Measurements from ENCODE around the gene HTT.
A peak's percentile ranks its signal among the peaks of the same experiment; 100 is the strongest.
"Not testable (repeated sequence)": the region's sequence is repeated elsewhere in the genome, so short reads cannot be mapped to it uniquely, and the experiment has no call there.

The HTT gene

GRCh38 chr4:3082925-3083515, 8.5 kb downstream of the HTT start:
- no peak for DNase-seq (ENCODE audit: low read depth)

DNA sequence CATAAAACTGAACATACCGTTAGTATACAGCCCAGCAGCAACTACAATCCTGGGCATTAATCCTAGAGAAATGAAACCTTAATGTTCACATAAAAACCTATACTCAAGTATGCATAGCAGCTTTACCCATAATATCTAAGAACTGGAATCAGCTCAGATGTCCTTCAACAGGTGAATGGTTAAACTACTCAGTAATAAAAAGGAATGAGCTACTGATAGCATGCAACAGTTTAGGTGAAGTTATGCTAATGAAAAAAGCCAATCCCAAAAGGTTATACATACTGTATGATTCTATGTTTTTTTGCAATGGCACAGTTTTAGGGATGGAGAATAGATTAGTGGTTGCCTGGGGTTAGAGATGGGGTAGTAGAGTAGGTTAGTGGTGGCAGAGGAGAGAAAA, 9.3 kb downstream of the HTT start:
- DNase-seq (ENCODE audit: low read depth) = no peak

- DNase-seq (ENCODE audit: low read depth) = no peak
These were observed 11.6 kb downstream of the HTT start for GRCh38 chr4:3085948-3086670.

DNA sequence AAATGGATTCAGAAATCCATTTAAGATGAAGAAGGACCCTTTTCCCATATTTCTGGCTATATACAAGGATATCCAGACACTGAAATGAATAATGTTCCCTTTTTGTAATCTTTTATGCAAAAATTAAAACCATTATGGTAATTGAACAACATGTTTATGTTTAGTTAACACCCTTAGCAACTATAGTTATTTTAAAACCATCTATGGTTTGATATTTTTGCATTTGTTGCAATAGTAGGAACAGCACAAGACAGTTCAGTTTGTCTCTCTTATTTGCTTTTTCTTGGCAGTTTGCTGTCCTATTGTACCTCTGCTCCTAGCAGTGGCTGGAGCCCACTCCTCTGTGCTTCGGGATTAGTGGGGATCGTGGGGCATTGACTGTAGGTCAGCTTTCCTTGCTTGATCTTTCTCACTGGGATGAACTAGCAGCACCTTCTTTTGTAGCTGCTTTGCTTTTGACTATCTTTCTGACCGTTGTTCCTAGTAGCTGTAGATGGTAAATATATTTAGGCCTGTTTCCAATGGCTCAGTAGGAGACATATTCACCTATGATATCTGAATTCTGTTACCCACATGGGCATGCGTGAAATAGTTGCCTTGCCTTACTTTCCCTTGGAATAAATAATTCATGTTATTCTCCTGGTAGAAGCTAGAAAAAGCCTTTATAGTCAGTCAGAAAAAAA, 12.8 kb downstream of the HTT start:
- no peak for DNase-seq (ENCODE audit: low read depth)

DNA sequence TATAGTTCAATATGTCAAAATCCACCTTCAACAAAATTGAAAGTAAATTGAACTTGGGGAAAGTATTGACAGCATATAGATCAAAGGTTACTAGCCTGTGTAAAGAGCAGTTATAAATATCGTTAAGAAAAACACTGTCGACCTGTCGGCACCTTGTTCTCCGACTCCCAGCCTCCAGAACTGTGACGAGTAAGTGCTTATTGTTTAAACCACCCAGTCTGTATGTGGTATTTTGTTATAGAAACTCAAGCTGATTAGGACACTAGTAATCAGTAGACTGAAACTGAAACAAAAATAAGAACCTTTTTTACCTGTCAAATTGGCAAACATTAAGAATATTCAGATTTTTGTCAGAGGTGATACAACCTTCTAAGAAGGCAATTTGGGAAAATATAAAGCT, 17.0 kb downstream of the HTT start:
- DNase-seq (ENCODE audit: low read depth) = no peak

- DNase-seq (ENCODE audit: low read depth) = not testable (repeated sequence)
These were observed 20.2 kb downstream of the HTT start for GRCh38 chr4:3094701-3095100.

DNA sequence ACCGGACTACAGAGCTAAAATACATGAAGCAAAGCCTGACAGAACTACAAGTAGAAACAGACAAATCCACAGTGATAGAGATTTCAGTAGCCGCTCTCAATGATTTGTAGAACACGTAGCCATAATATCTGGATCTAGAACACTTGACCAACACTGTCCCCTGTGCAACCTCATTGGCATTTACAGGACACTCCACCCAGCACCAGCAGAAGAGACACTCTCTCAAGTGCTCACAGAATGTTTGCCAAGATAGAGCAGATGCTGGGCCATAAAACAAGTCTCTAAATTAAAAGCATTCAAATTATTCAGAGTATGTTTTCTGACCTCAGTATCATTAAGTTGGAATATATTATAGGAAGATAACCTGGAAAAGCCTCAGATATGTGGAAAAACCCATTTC, 21.7 kb downstream of the HTT start:
- no peak for DNase-seq (ENCODE audit: low read depth)

GRCh38 chr4:3098346-3098745, 23.9 kb downstream of the HTT start:
- no peak for DNase-seq (ENCODE audit: low read depth)

- DNase-seq (ENCODE audit: low read depth) = peak; percentile 75
These were observed 32.1 kb downstream of the HTT start for GRCh38 chr4:3106339-3107186.

- no peak for DNase-seq (ENCODE audit: low read depth)
These were observed 32.8 kb downstream of the HTT start for GRCh38 chr4:3107271-3107670.

DNA sequence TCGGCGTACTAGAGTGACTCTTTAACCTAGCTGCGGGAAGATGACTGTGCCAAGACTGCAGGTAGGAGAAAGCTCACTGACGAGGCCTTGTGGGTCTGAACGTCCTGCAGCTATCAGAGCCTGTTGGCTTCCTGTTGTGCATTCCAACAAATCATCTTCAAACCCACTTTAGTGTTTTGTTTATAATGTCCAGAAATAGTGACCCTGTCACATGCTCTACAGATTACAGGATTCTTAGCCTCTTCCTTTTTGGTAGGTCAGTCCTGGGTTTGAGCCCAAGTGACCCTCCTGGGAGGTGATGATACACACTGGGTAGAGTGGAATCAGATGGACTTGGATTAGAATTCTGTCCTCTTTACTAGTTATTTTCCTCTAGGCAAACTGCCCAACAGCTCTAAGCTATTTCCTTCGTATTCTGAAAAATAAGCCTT, 33.2 kb downstream of the HTT start:
- DNase-seq (ENCODE audit: low read depth) = no peak

- DNase-seq (ENCODE audit: low read depth) = no peak
These were observed 33.7 kb downstream of the HTT start for GRCh38 chr4:3108211-3108610.

- DNase-seq (ENCODE audit: low read depth) = no peak
These were observed 37.0 kb downstream of the HTT start for GRCh38 chr4:3111461-3111860.

DNA sequence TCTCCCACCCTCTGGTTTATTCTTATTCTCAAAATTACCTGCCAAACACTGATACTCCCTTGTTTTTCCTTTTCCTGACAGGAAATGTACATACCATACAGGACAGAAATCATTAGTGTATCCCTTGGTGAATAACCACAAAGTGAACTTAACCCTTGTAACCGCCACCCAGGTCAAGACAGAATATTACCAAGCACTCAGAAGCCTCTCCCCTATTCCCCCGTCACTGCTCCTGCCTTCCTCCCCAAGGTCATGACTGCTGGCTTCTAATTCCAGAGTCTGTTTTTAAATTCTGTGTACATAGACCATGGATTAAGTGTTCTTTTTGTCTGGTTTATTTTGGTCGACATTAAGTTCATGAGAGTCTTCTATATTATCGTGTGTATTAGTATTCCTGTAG, 37.7 kb downstream of the HTT start:
- DNase-seq (ENCODE audit: low read depth) = no peak

- no peak for DNase-seq (ENCODE audit: low read depth)
These were observed 38.4 kb downstream of the HTT start for GRCh38 chr4:3112609-3113469.

DNA sequence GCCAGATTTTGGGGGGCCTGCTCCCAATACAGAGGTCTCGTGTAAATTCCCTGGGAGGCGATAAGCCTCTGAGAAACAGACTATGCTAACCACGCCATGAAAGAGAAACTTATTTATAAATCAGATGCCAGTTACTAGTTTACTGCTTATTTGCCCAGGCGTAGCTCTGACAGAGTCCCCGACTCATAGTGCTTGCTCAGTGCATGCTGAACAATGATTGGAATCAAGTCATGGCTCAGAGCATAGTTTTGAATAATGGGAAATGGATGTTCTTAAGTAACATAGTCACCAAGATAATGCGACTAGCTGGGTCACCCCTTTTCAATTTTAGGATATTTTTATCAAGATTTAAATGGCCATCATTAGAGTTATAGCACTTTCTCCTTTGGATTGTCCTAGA, 39.9 kb downstream of the HTT start:
- no peak for DNase-seq (ENCODE audit: low read depth)

GRCh38 chr4:3115637-3116270, 41.3 kb downstream of the HTT start:
- no peak for DNase-seq (ENCODE audit: low read depth)

DNA sequence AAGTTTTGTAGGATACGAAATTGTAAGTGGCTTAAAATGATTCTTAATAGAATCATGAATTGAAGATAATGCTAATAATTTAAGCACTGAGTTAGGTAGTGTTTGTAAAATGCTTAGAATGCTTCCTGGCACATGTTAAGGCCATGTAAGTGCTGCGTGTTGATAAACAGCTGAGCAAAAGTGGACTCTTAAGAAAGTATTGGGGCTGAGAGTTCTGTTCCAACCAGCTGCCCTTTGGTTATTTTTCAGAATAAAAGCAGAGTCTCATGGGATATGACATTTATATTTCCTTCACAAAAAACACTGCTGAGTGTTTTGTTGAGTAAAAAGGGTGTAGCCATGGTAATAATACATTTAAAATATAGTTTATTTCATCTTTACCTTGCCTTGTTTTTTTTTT, 42.5 kb downstream of the HTT start:
- no peak for DNase-seq (ENCODE audit: low read depth)

GRCh38 chr4:3118312-3118711, 43.8 kb downstream of the HTT start:
- no peak for DNase-seq (ENCODE audit: low read depth)

DNA sequence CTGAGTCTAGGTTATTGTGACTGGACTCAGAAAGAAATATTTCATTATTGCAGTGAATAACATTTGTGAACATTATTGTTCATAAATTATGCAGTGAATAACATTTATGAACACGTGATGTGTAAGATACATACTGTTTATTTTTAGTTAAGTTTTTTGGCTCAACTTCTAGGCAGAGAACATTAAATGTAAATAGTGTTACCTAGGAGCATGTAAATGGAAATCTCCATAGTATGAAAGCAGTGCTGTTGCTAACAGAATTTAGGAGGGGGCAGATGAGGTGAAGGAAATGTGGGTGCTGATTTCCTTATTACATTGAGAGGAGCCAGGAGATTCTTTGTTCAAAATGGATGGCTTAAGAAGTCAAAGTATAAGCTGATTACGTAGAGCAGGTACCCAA, 45.0 kb downstream of the HTT start:
- no peak for DNase-seq (ENCODE audit: low read depth)

GRCh38 chr4:3121110-3121509, 46.6 kb downstream of the HTT start:
- DNase-seq (ENCODE audit: low read depth) = no peak

Data from stimulated activated CD8-positive, alpha-beta memory T cell treated with anti-CD3 and anti-CD28 coated beads, Interleukin-15, amount 100 ng/mL, for 24 hours (primary cell).